Measurements from ENCODE around the gene ILDR1.
"Not testable (repeated sequence)": the region's sequence is repeated elsewhere in the genome, so short reads cannot be mapped to it uniquely, and the experiment has no call there.

ILDR1 gene

GRCh38 chr3:121941592-121941991 lies 80.5 kb downstream of the ILDR1 start:
- TF ChIP-seq CTCF (IDR thresholded peaks at IDR 0.05; ENCODE audit: control insufficient read depth, extremely low read depth, insufficient read depth) = no peak
- DNase-seq (ENCODE audit: low read depth) = no peak
- no peak overlapping the region for H3K4me3 ChIP-seq (ENCODE audit: low read depth, low read length)

- not testable (repeated sequence) for DNase-seq (ENCODE audit: low read depth); H3K4me3 ChIP-seq (ENCODE audit: low read depth, low read length)
Observed at GRCh38 chr3:121938141-121938855, 83.7 kb downstream of the ILDR1 start.

All from LNCaP clone FGC (cell line).